Limb (tissue), 2 donors: ENCODE measurements around the gene DDX17.

ENCODE experiments used
- DNase-seq, 2 donors: peaks; one replicate each; pipeline ENCODE4 v3.0.0-alpha.2; 2016; ENCODE audit errors: extremely low spot score in 2 of 2

Gene DDX17

DNA sequence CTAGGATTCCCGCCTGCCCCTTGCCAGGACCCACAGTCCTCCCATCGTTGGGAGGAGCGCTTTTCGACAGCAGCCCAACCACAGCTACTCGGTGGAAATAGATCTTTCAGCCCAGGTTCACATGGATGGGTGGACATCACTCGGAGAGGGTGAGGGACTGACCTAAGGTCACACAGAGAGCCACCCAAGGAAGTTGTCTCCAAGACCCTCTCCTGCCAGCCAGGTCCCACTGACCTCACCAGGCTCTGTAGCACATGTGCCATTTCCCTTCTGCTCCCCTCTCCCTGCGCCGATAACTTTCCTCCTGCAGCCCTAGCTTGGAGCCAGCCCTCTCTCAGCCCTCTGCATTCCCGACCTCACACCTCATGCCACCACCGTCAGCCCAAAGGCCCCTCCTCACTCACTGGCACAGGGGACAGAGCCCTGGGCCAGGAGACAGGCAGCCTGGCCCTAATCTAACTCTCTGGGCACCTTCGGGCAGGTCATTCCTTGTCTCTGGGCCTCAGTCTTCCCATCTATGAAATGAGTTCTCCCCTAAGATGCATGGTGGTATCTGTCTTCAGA is 55.8 kb downstream of the DDX17 start:
- no peak for DNase-seq

DNA sequence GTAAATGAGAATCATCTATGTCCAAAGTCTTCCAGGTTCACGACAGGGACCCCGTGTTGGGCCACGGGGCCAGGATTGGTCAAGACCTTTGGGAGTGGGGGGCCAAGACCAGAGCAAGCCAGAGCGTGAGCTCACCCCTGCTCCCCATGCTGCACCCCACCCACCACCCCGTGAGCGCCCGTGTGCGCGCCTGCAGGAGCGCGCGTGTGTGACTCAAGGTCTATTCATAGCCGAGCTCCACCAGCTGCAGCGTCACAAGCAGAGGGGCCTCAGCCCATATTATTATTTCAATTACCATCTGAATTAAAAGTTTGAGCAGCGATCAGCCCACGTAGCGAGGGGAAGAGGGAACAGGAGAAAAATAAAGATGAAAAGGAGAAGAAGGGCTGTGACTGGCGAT is 56.3 kb downstream of the DDX17 start:
- no peak for DNase-seq

- DNase-seq = no peak
These were observed 57.0 kb downstream of the DDX17 start for GRCh38 chr22:38448945-38449745.

DNA sequence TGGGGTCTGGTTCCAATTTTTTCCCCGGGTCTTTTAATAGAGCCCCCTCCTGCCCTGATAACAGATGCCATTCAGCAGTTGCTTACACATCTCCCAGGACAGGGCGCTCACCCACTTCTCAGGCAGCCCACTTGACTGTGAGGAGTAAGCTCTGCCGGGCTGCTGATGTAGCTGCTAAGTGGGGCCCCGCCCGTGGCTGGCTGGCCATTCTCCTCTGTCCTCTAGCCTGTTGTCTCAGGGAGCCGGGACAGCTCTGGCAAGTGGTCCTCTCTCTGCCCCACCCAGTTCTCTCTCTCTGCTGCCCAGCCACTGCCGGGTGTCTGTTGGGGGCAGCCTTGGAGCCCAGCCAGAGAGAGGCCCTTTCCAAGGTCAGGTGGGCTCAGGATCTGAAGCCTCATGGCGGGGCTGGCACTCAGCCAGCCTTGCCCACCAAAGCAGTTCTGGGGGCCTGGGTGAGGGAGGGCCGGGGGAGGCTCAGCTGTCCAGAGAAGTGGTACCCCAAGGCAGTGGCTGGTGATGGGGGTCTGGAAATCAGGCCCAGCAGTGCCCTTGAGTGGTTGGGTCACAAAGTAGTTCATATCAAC is 60.0 kb downstream of the DDX17 start:
- DNase-seq = no peak

- DNase-seq = no peak
These were observed 61.3 kb downstream of the DDX17 start for GRCh38 chr22:38444783-38445182.

DNA sequence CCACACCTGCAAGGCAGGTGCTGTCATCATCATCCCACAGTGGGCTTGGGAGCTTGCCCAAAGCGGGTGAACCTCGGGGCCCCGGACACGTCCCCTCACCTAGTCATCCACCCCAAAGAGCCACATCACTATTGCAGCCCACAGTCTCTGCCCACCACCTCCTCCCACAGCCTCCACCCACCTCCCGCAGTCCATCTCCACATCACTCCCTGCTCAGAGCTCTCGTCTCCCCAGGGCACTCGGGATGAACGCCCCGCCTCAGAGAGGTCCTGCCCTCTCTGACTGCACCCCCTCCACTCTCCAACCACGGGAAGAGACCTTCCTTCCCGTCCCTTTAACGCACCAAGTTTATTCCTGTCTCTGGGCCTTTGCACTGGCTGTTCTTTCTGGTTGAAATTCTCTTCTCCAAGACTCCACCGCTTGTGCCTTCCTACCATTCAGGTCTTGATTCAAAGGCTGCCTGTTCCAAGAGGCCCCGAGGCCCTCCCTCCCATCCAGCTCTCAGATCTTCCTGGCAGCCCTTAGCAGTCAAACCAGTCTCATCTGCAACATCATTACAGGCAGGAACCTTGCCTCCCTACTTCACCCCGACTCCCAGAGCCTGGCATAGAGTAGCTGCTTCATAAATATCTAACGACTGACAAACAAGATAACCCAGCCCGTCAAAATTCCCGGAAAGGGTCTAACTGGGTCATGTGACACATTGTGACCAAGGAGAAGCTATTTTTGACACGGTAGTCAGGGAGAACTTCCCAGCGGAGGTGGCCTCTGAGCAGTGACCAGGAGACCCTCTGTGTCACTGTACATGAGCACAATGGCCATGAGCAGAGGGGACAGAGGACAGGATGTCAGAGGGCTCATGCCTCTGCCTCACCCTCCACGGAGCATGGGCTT is 62.2 kb downstream of the DDX17 start:
- DNase-seq = no peak

GRCh38 chr22:38442967-38443627 is 63.0 kb downstream of the DDX17 start:
- DNase-seq = no peak

GRCh38 chr22:38441620-38442287 is 64.4 kb downstream of the DDX17 start:
- DNase-seq = no peak

DNA sequence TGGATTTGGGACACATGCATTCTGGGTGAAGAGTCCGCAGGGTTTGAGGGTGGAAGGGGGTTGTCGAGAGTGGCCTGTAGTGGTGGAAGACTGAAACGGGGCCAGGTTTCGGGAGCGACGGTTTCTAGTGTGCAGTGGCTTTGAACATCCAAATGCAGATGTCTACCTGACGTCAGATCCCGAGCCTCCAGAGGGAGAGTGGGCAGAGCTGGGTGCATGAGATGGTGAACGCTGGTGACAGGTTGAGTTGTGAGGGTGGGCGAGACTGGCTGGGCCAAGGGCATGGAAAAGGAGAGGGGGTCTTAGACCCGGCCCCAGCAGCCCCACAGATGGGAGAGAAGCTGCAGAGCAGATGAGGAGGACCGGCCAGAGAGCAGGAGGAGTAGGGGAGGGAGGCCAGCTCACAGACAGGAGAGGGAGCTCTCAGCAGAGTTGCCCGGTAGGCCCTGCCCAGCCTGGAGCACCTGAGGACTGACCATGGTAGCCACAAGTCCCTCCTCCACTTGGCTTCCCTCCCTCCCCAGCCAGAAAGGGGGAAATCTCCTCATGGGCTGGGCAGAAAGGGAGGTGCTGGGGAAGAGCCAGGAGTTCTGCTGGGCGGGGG is 65.3 kb downstream of the DDX17 start:
- DNase-seq = no peak

- no peak for DNase-seq
These were observed 68.7 kb downstream of the DDX17 start for GRCh38 chr22:38437416-38437815.

DNA sequence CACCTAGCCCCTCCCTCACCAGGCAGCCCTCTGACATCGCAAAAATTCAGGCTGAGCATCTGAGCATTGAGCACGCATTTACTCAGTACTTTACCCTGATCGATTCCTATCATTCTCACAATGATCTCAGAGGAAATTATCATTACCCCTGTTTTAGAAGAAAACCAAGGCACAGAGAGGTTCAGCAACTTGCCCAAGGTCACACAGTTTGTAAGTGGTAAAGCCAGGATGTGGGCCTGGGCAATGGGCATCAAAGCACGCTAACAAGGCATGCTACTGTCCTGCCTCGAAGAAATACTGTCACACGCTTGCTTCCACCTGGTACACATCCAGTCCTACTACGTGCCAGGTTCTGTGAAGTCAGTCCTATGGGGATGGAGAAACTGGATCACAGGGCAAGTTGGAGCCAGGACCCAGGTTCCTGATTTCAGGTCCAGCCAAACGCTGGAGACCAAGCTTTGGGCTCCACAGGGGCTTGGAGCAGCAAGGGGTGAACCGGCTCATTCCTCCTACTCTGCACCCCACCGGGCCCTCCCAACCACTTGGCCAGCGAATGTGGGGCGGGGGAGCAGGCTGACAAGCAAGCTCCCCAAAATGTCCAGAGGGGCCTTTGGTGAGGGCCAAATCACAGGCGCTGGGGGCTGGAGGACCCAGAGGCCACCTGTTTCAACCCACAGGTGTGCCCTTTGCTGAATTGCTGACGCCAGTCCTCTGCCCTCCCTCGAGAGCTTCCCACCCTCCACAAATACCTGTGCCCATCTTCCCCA is 69.3 kb downstream of the DDX17 start:
- no peak for DNase-seq

GRCh38 chr22:38435965-38436364 is 70.1 kb downstream of the DDX17 start:
- no peak for DNase-seq

GRCh38 chr22:38435010-38435409 is 71.1 kb downstream of the DDX17 start:
- no peak for DNase-seq

DNA sequence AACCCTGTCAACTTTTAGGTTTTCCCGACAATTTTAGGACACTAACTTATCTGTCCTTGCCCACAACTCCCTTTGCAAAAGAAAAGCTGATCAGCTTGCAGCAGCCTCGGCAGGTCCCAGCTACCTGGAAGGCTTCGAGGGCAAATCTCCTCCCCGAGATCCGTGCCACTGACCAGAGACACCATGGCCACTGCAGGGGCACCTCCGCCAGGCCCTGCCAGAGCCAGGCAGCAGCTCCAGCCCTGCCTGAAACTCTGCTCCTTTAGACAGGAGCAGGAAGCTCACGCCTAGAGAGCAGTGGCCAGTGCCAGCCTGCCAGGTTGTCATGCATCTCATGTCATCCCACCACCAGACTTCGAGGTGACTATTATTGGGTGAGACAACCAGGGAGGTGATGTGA is 72.2 kb downstream of the DDX17 start:
- DNase-seq = no peak
